ENCODE data around the gene MOCOS. TPM values are rescaled to one million over a fixed set of nuclear protein-coding genes. Genes with fewer than 3 reads are reported as not detected.

Gene MOCOS
- total and polyA plus RNA-seq, 11 donors = 0.07 to 1.0 (median 0.26) TPM

DNA sequence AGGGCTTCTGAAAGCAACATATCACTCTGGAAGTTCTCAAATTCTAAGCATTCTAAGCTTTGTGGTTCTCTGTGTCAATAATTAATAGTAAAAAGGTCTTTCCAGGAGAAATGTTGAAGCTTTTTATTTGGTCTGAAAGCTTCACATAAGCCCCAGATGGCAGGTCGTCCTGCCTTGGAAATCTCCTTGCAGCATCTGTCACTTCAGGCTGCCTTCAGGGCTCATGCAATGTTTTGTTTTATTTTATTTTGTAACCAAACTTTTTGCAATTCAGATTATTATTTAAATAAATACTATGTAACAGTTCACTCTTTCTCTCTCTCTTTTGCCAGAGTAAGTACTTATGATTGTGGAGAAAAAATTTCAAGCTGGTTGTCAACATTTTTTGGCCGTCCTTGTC lies 63.5 kb downstream of the MOCOS start:
- ATAC-seq (no peak), DNase-seq (no peak)
- 76 to 87% (median 82%) methylated on average over 2 of the region's 2 CpGs for WGBS, 4 donors
- intact Hi-C loops (cut with DNase I) = no loop called here
- peaks cover 0 to 18% (median 0%) of the 10 kb centered on the region in 12 donors for H3K9me3 ChIP-seq
- H3K36me3 ChIP-seq = no peaks in the 10 kb centered on the region
- H3K4me3 ChIP-seq = no peak overlapping the region
- no peaks in the 10 kb centered on the region for H3K4me1 ChIP-seq
- no peak overlapping the region for H3K27ac ChIP-seq
- TF ChIP-seq POLR2A (IDR thresholded peaks at IDR 0.05) (no peak), CTCF (IDR thresholded peaks at IDR 0.05) (no peak)
- H3K27me3 ChIP-seq = no peaks in the 10 kb centered on the region

DNA sequence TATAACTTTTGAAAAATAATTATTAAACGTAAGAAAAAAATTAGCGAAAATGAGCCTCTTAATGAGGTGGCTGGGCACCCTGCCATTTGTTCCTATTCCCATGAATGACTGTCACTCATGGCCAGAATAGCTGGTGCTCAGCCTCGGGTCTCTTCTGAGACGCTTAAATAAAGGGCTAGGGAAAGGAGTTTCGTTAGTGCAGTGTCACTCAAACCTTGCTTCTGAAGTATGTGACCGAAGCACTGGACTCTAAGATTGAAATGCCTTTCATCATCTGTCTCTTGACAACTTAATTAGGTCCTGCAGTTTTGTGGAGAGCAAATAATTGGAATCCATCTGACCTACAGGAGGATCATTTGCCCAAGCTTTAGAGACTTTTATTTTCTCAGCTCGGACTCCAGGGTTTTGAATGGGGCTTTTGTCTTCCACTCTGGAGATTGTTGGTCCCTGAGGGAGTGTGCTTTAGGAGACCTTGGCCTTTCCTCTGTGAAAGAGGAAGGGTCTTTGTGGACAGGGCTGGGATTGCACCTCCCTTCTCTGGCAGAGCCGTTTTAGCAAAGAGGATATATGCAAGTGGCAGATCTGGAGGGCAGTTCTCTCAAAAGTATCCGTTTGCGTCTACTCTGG lies 67.9 kb downstream of the MOCOS start:
- intact Hi-C loops (cut with DNase I) = no loop called here
- Histone ChIP-seq H3K36me3 (no peaks in the 10 kb centered on the region), H3K27me3 (no peaks in the 10 kb centered on the region), H3K9me3 (no peaks in the 10 kb centered on the region), H3K27ac (no peak overlapping the region), H3K4me1 (no peaks in the 10 kb centered on the region), H3K4me3 (no peak overlapping the region)
- TF ChIP-seq CTCF (IDR thresholded peaks at IDR 0.05) (no peak), POLR2A (IDR thresholded peaks at IDR 0.05) (no peak)
- ATAC-seq = no peak
- no peak for DNase-seq
- 66 to 77% (median 70%) methylated on average over 10 of the region's 10 CpGs for WGBS, 4 donors

- WGBS, 4 donors = 83 to 93% (median 86%) methylated on average over 7 of the region's 7 CpGs
- no peak for ATAC-seq
- Histone ChIP-seq H3K4me3 (no peak overlapping the region), H3K27ac (no peak overlapping the region), H3K9me3 (no peaks in the 10 kb centered on the region), H3K36me3 (no peaks in the 10 kb centered on the region), H3K27me3 (no peaks in the 10 kb centered on the region), H3K4me1 (no peaks in the 10 kb centered on the region)
- TF ChIP-seq POLR2A (IDR thresholded peaks at IDR 0.05) (no peak), CTCF (IDR thresholded peaks at IDR 0.05) (no peak)
- DNase-seq = no peak
- intact Hi-C loops (cut with DNase I) = no loop called here
Observed at GRCh38 chr18:36256094-36256493, 68.8 kb downstream of the MOCOS start.

- no peaks in the 10 kb centered on the region for H3K27me3 ChIP-seq
- H3K4me1 ChIP-seq = peaks cover 0 to 8% (median 0%) of the 10 kb centered on the region in 12 donors
- no peak for TF ChIP-seq CTCF (IDR thresholded peaks at IDR 0.05)
- no peak for TF ChIP-seq POLR2A (IDR thresholded peaks at IDR 0.05)
- H3K27ac ChIP-seq = no peak overlapping the region
- H3K9me3 ChIP-seq = no peaks in the 10 kb centered on the region
- no peak for DNase-seq
- no peaks in the 10 kb centered on the region for H3K36me3 ChIP-seq
- intact Hi-C loops (cut with DNase I) = no loop called here
- ATAC-seq = no peak
- WGBS, 4 donors = 91 to 97% (median 95%) methylated on average over 1 of the region's 1 CpG
- H3K4me3 ChIP-seq = no peak overlapping the region
Observed at GRCh38 chr18:36262971-36263370, 75.7 kb downstream of the MOCOS start.
